H9 (cell line): ENCODE results near the gene NPIPB4. TPM values are rescaled to one million over a fixed set of nuclear protein-coding genes. Genes with fewer than 3 reads are reported as not detected.
"Not testable (repeated sequence)": the region's sequence is repeated elsewhere in the genome, so short reads cannot be mapped to it uniquely, and the experiment has no call there.

Source experiments
- DNase-seq: peaks from one replicate; pipeline ENCODE4 v3.0.0-alpha.2; 2017
- H2AFZ ChIP-seq: one replicate; pipeline ENCODE4 v1.6.1; 2013; ENCODE audit warnings: mild to moderate bottlenecking, low read length, control low read depth, moderate library complexity
- H2AK5ac ChIP-seq: 2 replicates; pipeline ENCODE4 v1.6.1; 2013; ENCODE audit warnings: low read length, control low read depth, mixed read lengths; ENCODE audit not compliant: insufficient read length
- H2BK120ac ChIP-seq: one replicate; pipeline ENCODE4 v1.6.1; 2013; ENCODE audit warnings: low read depth, mild to moderate bottlenecking, low read length, control low read depth, inconsistent platforms; ENCODE audit not compliant: poor library complexity, severe bottlenecking
- H2BK12ac ChIP-seq: 2 replicates; pipeline ENCODE4 v1.6.1; 2013; ENCODE audit warnings: low read length, control low read depth, mixed read lengths, low read depth; ENCODE audit not compliant: insufficient read length
- H2BK15ac ChIP-seq: 2 replicates; pipeline ENCODE4 v1.6.1; 2013; ENCODE audit warnings: low read depth, low read length, control low read depth
- H2BK20ac ChIP-seq: one replicate; pipeline ENCODE4 v1.6.1; 2013; ENCODE audit warnings: low read depth, mild to moderate bottlenecking, low read length, control low read depth, inconsistent platforms; ENCODE audit not compliant: poor library complexity, severe bottlenecking
- H2BK5ac ChIP-seq: 2 replicates; pipeline ENCODE4 v1.6.1; 2013; ENCODE audit warnings: low read length, control low read depth, mixed read lengths; ENCODE audit not compliant: insufficient read length
- H3K14ac ChIP-seq: 2 replicates; pipeline ENCODE4 v1.6.1; 2013; ENCODE audit warnings: low read length, control low read depth; ENCODE audit not compliant: insufficient read depth
- H3K18ac ChIP-seq: 2 replicates; pipeline ENCODE4 v1.6.1; 2013; ENCODE audit warnings: low read depth, mild to moderate bottlenecking, mixed read lengths, low read length, control low read depth; ENCODE audit not compliant: insufficient read length
- H3K23ac ChIP-seq: 2 replicates; pipeline ENCODE4 v1.6.1; 2013; ENCODE audit warnings: low read length, control low read depth, mixed read lengths, low read depth; ENCODE audit not compliant: insufficient read length
- H3K23me2 ChIP-seq: 2 replicates; pipeline ENCODE4 v1.6.1; 2013; ENCODE audit warnings: low read depth, mild to moderate bottlenecking, mixed read lengths, low read length, control low read depth; ENCODE audit not compliant: insufficient read length, poor library complexity, severe bottlenecking
- H3K27ac ChIP-seq: 2 replicates; pipeline ENCODE4 v1.5.1; 2013; ENCODE audit warnings: low read length, control low read depth, mixed read lengths, low read depth; ENCODE audit not compliant: insufficient read length
- H3K27me3 ChIP-seq: 2 replicates; pipeline ENCODE4 v1.6.1; 2013; ENCODE audit warnings: low read length, control low read depth, inconsistent platforms; ENCODE audit not compliant: insufficient read depth
- H3K4ac ChIP-seq: 2 replicates; pipeline ENCODE4 v1.6.1; 2013; ENCODE audit warnings: low read depth, mild to moderate bottlenecking, control low read depth, inconsistent platforms, low read length, moderate library complexity
- H3K4me1 ChIP-seq: 2 replicates; pipeline ENCODE4 v1.6.1; 2013; ENCODE audit warnings: low read length, control low read depth, inconsistent platforms; ENCODE audit not compliant: insufficient read depth
- H3K4me2 ChIP-seq: 2 replicates; pipeline ENCODE4 v1.6.1; 2013; ENCODE audit warnings: low read length, control low read depth, mixed read lengths; ENCODE audit not compliant: insufficient read length, insufficient read depth
- H3K56ac ChIP-seq: 2 replicates; pipeline ENCODE4 v1.6.1; 2013; ENCODE audit warnings: low read depth, mild to moderate bottlenecking, mixed read lengths, low read length, control low read depth; ENCODE audit not compliant: insufficient read length
- H3K79me1 ChIP-seq: 2 replicates; pipeline ENCODE4 v1.6.1; 2013; ENCODE audit warnings: low read depth, mild to moderate bottlenecking, moderate library complexity, low read length, control low read depth, inconsistent platforms; ENCODE audit not compliant: insufficient read depth, poor library complexity, severe bottlenecking
- H3K79me2 ChIP-seq: 2 replicates; pipeline ENCODE4 v1.6.1; 2013; ENCODE audit warnings: low read length, control low read depth, inconsistent platforms; ENCODE audit not compliant: insufficient read depth
- H3K9ac ChIP-seq: 2 replicates; pipeline ENCODE4 v1.6.1; 2013; ENCODE audit warnings: low read length, control low read depth, mixed read lengths; ENCODE audit not compliant: insufficient read length; ENCODE audit errors: extremely low read depth
- H3K9me3 ChIP-seq: one replicate; pipeline ENCODE4 v1.6.1; 2013; ENCODE audit warnings: low read depth, low read length, inconsistent platforms; ENCODE audit not compliant: control insufficient read depth
- H3T11ph ChIP-seq: one replicate; pipeline ENCODE4 v1.6.1; 2013; ENCODE audit warnings: mild to moderate bottlenecking, low read length, control low read depth, inconsistent platforms
- H4K20me1 ChIP-seq: one replicate; pipeline ENCODE4 v1.6.1; 2013; ENCODE audit not compliant: control insufficient read depth, insufficient read length, insufficient read depth
- H4K5ac ChIP-seq: 2 replicates; pipeline ENCODE4 v1.6.1; 2013; ENCODE audit warnings: low read depth, mild to moderate bottlenecking, mixed read lengths, low read length, control low read depth; ENCODE audit not compliant: insufficient read length
- H4K8ac ChIP-seq: replicated peaks from 2 replicates; pipeline ENCODE4 v1.6.1; 2013; ENCODE audit warnings: low read length, control low read depth, mixed read lengths, low read depth; ENCODE audit not compliant: insufficient read length
- H4K91ac ChIP-seq: 2 replicates; pipeline ENCODE4 v1.6.1; 2013; ENCODE audit warnings: low read depth, mild to moderate bottlenecking, moderate library complexity, mixed read lengths, low read length, control low read depth; ENCODE audit not compliant: insufficient read length
- H3K27ac Mint-ChIP-seq, 3 experiments: 2 replicates in 2 of 3; 3 replicates in 1 of 3; pipeline ENCODE4 v1.8.0; 2020 to 2021; ENCODE audit warnings: mixed read lengths in 3 of 3, mild to moderate bottlenecking in 1 of 3, moderate library complexity in 1 of 3
- H3K27me3 Mint-ChIP-seq: 2 replicates; pipeline ENCODE4 v1.8.0; 2021; ENCODE audit warnings: low read depth, mild to moderate bottlenecking, moderate library complexity, mixed read lengths
- H3K36me3 Mint-ChIP-seq, 3 experiments: 2 replicates in 2 of 3; 3 replicates in 1 of 3; pipeline ENCODE4 v1.8.0; 2020 to 2021; ENCODE audit warnings: low read depth in 3 of 3, mixed read lengths in 3 of 3; ENCODE audit not compliant: insufficient read depth in 1 of 3
- H3K4me1 Mint-ChIP-seq, 2 experiments: 2 replicates each; pipeline ENCODE4 v1.8.0; 2020; ENCODE audit warnings: mixed read lengths in 2 of 2
- H3K4me3 Mint-ChIP-seq, 2 experiments: 2 replicates in 1 of 2; 3 replicates in 1 of 2; pipeline ENCODE4 v1.8.0; 2020 to 2021; ENCODE audit warnings: mild to moderate bottlenecking in 2 of 2, mixed read lengths in 2 of 2, moderate library complexity in 1 of 2
- H3K9me3 Mint-ChIP-seq, 2 experiments: 2 replicates in 1 of 2; 3 replicates in 1 of 2; pipeline ENCODE4 v1.8.0; 2020; ENCODE audit warnings: mild to moderate bottlenecking in 2 of 2, mixed read lengths in 2 of 2, moderate library complexity in 1 of 2
- WGBS: extraction: QIAGEN DNeasy Blood & Tissue Kit; methylation state at CpG from one replicate; pipeline ENCODE4 v1.1.7; 2013; ENCODE audit warnings: missing lambda C conversion rate, low lambda C conversion rate, mixed read lengths; ENCODE audit not compliant: insufficient read length; ENCODE audit errors: extremely low coverage; 5-methylcytosine and 5-hydroxymethylcytosine counted together
- total RNA-seq: library from RNA; stranded (reverse); gene quantifications from 2 replicates; pipeline ENCODE4 v1.2.1, GENCODE V29; 2021

NPIPB4 gene
- total RNA-seq, 1 experiment from 2014 or later, result 161 TPM

DNA sequence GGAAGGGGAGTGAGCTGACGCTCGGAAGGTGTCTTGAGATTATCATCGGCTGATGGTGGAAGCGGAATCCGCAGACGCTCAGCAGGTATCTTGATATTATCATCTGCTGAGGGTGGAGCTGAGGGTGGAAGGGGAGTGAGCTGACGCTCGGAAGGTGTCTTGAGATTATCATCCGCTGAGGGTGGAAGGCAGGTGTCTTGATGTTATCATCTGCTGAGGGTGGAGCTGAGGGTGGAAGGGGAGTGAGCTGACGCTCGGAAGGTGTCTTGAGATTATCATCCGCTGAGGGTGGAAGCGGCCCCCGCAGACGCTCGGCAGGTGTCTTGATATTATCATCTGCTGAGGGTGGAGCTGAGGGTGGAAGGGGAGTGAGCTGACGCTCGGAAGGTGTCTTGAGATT, 21.2 kb downstream of the NPIPB4 start:
- not testable (repeated sequence) for H3K36me3 Mint-ChIP-seq, H3K9ac ChIP-seq, H2AFZ ChIP-seq, H4K8ac ChIP-seq, H3K9me3 Mint-ChIP-seq, H2BK20ac ChIP-seq, H4K20me1 ChIP-seq, H3K27ac Mint-ChIP-seq, H2BK12ac ChIP-seq, H3K4ac ChIP-seq, H3K14ac ChIP-seq, H3K27ac ChIP-seq, H4K5ac ChIP-seq, H3T11ph ChIP-seq, H3K79me2 ChIP-seq, H4K91ac ChIP-seq, H3K27me3 ChIP-seq, H3K23ac ChIP-seq, H3K18ac ChIP-seq, H3K4me2 ChIP-seq, H2BK5ac ChIP-seq, H2AK5ac ChIP-seq, H3K79me1 ChIP-seq, H3K56ac ChIP-seq, H2BK15ac ChIP-seq, H3K9me3 ChIP-seq, DNase-seq, H3K4me1 Mint-ChIP-seq, H2BK120ac ChIP-seq, H3K23me2 ChIP-seq, H3K4me1 ChIP-seq
- WGBS, result no CpG with 5 or more reads among the region's 18 CpGs
- Mint-ChIP-seq H3K4me3 (peak overlapping the region in 1 of 2 experiments; percentile 62; a peak in 1 of 5 replicates), H3K27me3 (peaks cover 11% of the 10 kb centered on the region)

- not testable (repeated sequence) for H3K4me1 ChIP-seq, H2BK20ac ChIP-seq, H2BK5ac ChIP-seq, H3K27me3 ChIP-seq, H3K23me2 ChIP-seq, H3K4me1 Mint-ChIP-seq, H4K8ac ChIP-seq, H3K79me1 ChIP-seq, H3K9ac ChIP-seq, H3K14ac ChIP-seq, H3K36me3 Mint-ChIP-seq, H4K20me1 ChIP-seq, H4K5ac ChIP-seq, H3K27ac ChIP-seq, H3K4me3 Mint-ChIP-seq, H3K23ac ChIP-seq, H2BK12ac ChIP-seq, H3K4me2 ChIP-seq, H3K56ac ChIP-seq, H2AK5ac ChIP-seq, H4K91ac ChIP-seq, H3K79me2 ChIP-seq, H3T11ph ChIP-seq, H3K18ac ChIP-seq, H3K4ac ChIP-seq, H3K9me3 Mint-ChIP-seq, H2BK120ac ChIP-seq, H2AFZ ChIP-seq, H2BK15ac ChIP-seq, H3K27ac Mint-ChIP-seq, H3K9me3 ChIP-seq, DNase-seq
- no CpG with 5 or more reads among the region's 24 CpGs for WGBS
- peaks cover 11% of the 10 kb centered on the region for H3K27me3 Mint-ChIP-seq
Observed at GRCh38 chr16:21835747-21836146, 21.8 kb downstream of the NPIPB4 start.
